PC-3 (cell line): Measurements from ENCODE around the gene LMTK3.

Experiments used
- EZH2 ChIP-seq: fragments of 300-600 bp; sonication (generic); IDR thresholded peaks from one replicate; pipeline ENCODE4 v1.6.1; 2017; ENCODE audit warnings: antibody characterized with exemption, mild to moderate bottlenecking, low read length; ENCODE audit not compliant: unreplicated experiment
- TF ChIP-seq, protein P1 (sequence below): fragments of 300-600 bp; sonication (generic); conservative IDR thresholded peaks from 2 replicates; pipeline ENCODE4 v1.5.1; 2017; ENCODE audit warnings: antibody characterized with exemption, low read depth, mild to moderate bottlenecking, low read length

- TF ChIP-seq, protein P1, sequence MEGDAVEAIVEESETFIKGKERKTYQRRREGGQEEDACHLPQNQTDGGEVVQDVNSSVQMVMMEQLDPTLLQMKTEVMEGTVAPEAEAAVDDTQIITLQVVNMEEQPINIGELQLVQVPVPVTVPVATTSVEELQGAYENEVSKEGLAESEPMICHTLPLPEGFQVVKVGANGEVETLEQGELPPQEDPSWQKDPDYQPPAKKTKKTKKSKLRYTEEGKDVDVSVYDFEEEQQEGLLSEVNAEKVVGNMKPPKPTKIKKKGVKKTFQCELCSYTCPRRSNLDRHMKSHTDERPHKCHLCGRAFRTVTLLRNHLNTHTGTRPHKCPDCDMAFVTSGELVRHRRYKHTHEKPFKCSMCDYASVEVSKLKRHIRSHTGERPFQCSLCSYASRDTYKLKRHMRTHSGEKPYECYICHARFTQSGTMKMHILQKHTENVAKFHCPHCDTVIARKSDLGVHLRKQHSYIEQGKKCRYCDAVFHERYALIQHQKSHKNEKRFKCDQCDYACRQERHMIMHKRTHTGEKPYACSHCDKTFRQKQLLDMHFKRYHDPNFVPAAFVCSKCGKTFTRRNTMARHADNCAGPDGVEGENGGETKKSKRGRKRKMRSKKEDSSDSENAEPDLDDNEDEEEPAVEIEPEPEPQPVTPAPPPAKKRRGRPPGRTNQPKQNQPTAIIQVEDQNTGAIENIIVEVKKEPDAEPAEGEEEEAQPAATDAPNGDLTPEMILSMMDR, result no peak
- no peak for TF ChIP-seq EZH2
Observed at GRCh38 chr19:48466561-48467325, 44.9 kb downstream of the LMTK3 start.
